Neural cell (in vitro differentiated cells): ENCODE data around the gene MED23. TPM values are rescaled to one million over a fixed set of nuclear protein-coding genes. Genes with fewer than 3 reads are reported as not detected.

ENCODE experiments used
- H2AFZ ChIP-seq: fragments of 200-600, 300-800 bp; sonication (generic), shearing (Covaris generic); 2 replicates; pipeline ENCODE4 v1.6.0; 2014; ENCODE audit warnings: low read depth, mild to moderate bottlenecking, antibody characterized with exemption, low read length, moderate library complexity
- H3F3A ChIP-seq: fragments of 200-600 bp; shearing (Covaris generic); 2 replicates; pipeline ENCODE4 v1.6.1; 2016; ENCODE audit warnings: mild to moderate bottlenecking, moderate library complexity, mixed read lengths, antibody characterized with exemption, low read length; ENCODE audit not compliant: insufficient read depth, poor library complexity, severe bottlenecking
- H3K27ac ChIP-seq: fragments of 200-600, 300-800 bp; sonication (generic), shearing (Covaris generic); 2 replicates; pipeline ENCODE4 v1.5.1; 2014; ENCODE audit warnings: mild to moderate bottlenecking, low read length, moderate library complexity
- H3K27me3 ChIP-seq: fragments of 300-800, 200-600 bp; sonication (generic), shearing (Covaris generic); 2 replicates; pipeline ENCODE4 v1.6.0; 2014; ENCODE audit warnings: mild to moderate bottlenecking, low read depth, low read length, moderate library complexity; ENCODE audit not compliant: insufficient read depth
- H3K36me3 ChIP-seq: fragments of 300-800, 200-600 bp; sonication (generic), shearing (Covaris generic); 2 replicates; pipeline ENCODE4 v1.5.1; 2014; ENCODE audit warnings: mild to moderate bottlenecking, antibody characterized with exemption, low read length, moderate library complexity; ENCODE audit not compliant: insufficient read depth
- H3K4me2 ChIP-seq: fragments of 300-800, 200-600 bp; sonication (generic), shearing (Covaris generic); 2 replicates; pipeline ENCODE4 v1.6.0; 2014; ENCODE audit warnings: mild to moderate bottlenecking, low read length
- H3K4me3 ChIP-seq: fragments of 300-800, 200-600 bp; sonication (generic), shearing (Covaris generic); 2 replicates; pipeline ENCODE4 v1.5.1; 2014; ENCODE audit warnings: mild to moderate bottlenecking, low read length, moderate library complexity
- H3K79me2 ChIP-seq: fragments of 200-600 bp; shearing (Covaris generic); replicated peaks from 2 replicates; pipeline ENCODE4 v1.6.0; 2014; ENCODE audit warnings: mild to moderate bottlenecking, low read length, moderate library complexity; ENCODE audit not compliant: insufficient read depth
- H3K9ac ChIP-seq: fragments of 300-800, 200-600 bp; sonication (generic), shearing (Covaris generic); 2 replicates; pipeline ENCODE4 v1.6.1; 2016; ENCODE audit warnings: mild to moderate bottlenecking, low read length, mixed read lengths
- H3K9me2 ChIP-seq: fragments of 200-600 bp; shearing (Covaris generic); 2 replicates; pipeline ENCODE4 v1.6.1; 2016; ENCODE audit warnings: mild to moderate bottlenecking, low read length, mixed read lengths; ENCODE audit not compliant: insufficient read depth
- H3K9me3 ChIP-seq: fragments of 200-600, 300-800 bp; sonication (generic), shearing (Covaris generic); 2 replicates; pipeline ENCODE4 v1.6.1; 2016; ENCODE audit warnings: mild to moderate bottlenecking, mixed run types, low read length, moderate library complexity, mixed read lengths
- H4K20me1 ChIP-seq: fragments of 200-600 bp; shearing (Covaris generic); 2 replicates; pipeline ENCODE4 v1.6.1; 2016; ENCODE audit warnings: mild to moderate bottlenecking, mixed run types; ENCODE audit not compliant: insufficient read depth
- EP300 ChIP-seq: fragments of 450-650 bp; conservative IDR thresholded peaks from 2 replicates; pipeline ENCODE4 v1.6.1; 2014; ENCODE audit warnings: antibody characterized with exemption, mild to moderate bottlenecking, moderate library complexity; ENCODE audit not compliant: poor library complexity, severe bottlenecking
- EZH2 ChIP-seq: fragments of 200-600, 300-800 bp; shearing (Covaris generic), sonication (generic); IDR thresholded peaks from 2 replicates; pipeline ENCODE4 v1.6.1; 2014; ENCODE audit warnings: antibody characterized with exemption, low read length, borderline replicate concordance, mild to moderate bottlenecking; ENCODE audit not compliant: insufficient read depth, poor library complexity, severe bottlenecking
- MXI1 ChIP-seq: fragments of 450-650 bp; conservative IDR thresholded peaks from 2 replicates; pipeline ENCODE4 v1.6.1; 2014; ENCODE audit warnings: antibody characterized with exemption, mild to moderate bottlenecking; ENCODE audit not compliant: poor library complexity, severe bottlenecking
- POLR2AphosphoS5 ChIP-seq: IDR thresholded peaks from 2 replicates; pipeline ENCODE4 v1.6.1; 2012
- RAD21 ChIP-seq: fragments of 450-650 bp; conservative IDR thresholded peaks from 2 replicates; pipeline ENCODE4 v1.6.1; 2014; ENCODE audit warnings: antibody characterized with exemption, mild to moderate bottlenecking, moderate library complexity
- SMC3 ChIP-seq: fragments of 450-650 bp; conservative IDR thresholded peaks from 2 replicates; pipeline ENCODE4 v1.6.1; 2014; ENCODE audit warnings: antibody characterized with exemption, mild to moderate bottlenecking, moderate library complexity; ENCODE audit not compliant: poor library complexity
- TAF1 ChIP-seq: IDR thresholded peaks from 2 replicates; pipeline ENCODE4 v1.6.1; 2012; ENCODE audit warnings: low read depth
- polyA plus RNA-seq: library from polyadenylated mRNA; depleted of rRNA; stranded (reverse); fragments of >200 nt; gene quantifications from 2 replicates; pipeline ENCODE4 v1.2.3, GENCODE V29; 2014
- TF ChIP-seq, protein P1 (sequence below): IDR thresholded peaks from 2 replicates; pipeline ENCODE4 v1.6.1; 2012; ENCODE audit warnings: borderline replicate concordance
- TF ChIP-seq, protein P2 (sequence below): fragments of 450-650 bp; IDR thresholded peaks from 2 replicates; pipeline ENCODE4 v1.5.1; 2014; ENCODE audit warnings: antibody characterized with exemption, mild to moderate bottlenecking, moderate library complexity; ENCODE audit not compliant: poor library complexity, severe bottlenecking

The MED23 gene
- polyA plus RNA-seq, 1 donor from 2014 or later = 104 TPM

DNA sequence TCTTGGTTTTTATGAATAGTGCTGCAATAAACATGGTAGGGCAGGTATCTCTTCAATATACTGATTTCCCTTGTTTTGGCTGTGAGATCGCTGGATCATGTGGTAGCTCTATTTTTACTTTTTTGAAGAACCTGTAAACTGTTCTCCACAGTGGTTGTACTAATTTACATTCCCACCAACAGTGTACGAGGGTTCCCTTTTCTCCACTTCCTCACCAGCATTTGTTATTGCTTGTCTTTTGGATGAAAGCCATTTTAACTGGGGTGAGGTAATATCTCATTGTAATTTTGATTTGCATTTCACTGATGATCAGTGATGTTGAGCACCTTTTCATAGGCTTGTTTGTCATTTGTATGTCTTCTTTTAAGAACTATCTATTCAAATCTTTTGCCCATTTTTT lies 63.0 kb downstream of the MED23 start:
- H3K27me3 ChIP-seq = no peaks in the 10 kb centered on the region
- no peak overlapping the region for H3K4me2 ChIP-seq
- H3K9me2 ChIP-seq = no peaks in the 10 kb centered on the region
- no peaks in the 10 kb centered on the region for H3K36me3 ChIP-seq
- no peak overlapping the region for H3K4me3 ChIP-seq
- H3F3A ChIP-seq = no peaks in the 10 kb centered on the region
- no peak overlapping the region for H2AFZ ChIP-seq
- H3K79me2 ChIP-seq = no peaks in the 10 kb centered on the region
- no peak overlapping the region for H3K9ac ChIP-seq
- H4K20me1 ChIP-seq = no peaks in the 10 kb centered on the region
- no peaks in the 10 kb centered on the region for H3K9me3 ChIP-seq
- H3K27ac ChIP-seq = no peak overlapping the region
- TF ChIP-seq EZH2 (no peak), POLR2AphosphoS5 (no peak), MXI1 (no peak), SMC3 (no peak), RAD21 (no peak), EP300 (no peak), TAF1 (no peak)
- TF ChIP-seq, protein P1, sequence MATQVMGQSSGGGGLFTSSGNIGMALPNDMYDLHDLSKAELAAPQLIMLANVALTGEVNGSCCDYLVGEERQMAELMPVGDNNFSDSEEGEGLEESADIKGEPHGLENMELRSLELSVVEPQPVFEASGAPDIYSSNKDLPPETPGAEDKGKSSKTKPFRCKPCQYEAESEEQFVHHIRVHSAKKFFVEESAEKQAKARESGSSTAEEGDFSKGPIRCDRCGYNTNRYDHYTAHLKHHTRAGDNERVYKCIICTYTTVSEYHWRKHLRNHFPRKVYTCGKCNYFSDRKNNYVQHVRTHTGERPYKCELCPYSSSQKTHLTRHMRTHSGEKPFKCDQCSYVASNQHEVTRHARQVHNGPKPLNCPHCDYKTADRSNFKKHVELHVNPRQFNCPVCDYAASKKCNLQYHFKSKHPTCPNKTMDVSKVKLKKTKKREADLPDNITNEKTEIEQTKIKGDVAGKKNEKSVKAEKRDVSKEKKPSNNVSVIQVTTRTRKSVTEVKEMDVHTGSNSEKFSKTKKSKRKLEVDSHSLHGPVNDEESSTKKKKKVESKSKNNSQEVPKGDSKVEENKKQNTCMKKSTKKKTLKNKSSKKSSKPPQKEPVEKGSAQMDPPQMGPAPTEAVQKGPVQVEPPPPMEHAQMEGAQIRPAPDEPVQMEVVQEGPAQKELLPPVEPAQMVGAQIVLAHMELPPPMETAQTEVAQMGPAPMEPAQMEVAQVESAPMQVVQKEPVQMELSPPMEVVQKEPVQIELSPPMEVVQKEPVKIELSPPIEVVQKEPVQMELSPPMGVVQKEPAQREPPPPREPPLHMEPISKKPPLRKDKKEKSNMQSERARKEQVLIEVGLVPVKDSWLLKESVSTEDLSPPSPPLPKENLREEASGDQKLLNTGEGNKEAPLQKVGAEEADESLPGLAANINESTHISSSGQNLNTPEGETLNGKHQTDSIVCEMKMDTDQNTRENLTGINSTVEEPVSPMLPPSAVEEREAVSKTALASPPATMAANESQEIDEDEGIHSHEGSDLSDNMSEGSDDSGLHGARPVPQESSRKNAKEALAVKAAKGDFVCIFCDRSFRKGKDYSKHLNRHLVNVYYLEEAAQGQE = no peak
- TF ChIP-seq, protein P2, sequence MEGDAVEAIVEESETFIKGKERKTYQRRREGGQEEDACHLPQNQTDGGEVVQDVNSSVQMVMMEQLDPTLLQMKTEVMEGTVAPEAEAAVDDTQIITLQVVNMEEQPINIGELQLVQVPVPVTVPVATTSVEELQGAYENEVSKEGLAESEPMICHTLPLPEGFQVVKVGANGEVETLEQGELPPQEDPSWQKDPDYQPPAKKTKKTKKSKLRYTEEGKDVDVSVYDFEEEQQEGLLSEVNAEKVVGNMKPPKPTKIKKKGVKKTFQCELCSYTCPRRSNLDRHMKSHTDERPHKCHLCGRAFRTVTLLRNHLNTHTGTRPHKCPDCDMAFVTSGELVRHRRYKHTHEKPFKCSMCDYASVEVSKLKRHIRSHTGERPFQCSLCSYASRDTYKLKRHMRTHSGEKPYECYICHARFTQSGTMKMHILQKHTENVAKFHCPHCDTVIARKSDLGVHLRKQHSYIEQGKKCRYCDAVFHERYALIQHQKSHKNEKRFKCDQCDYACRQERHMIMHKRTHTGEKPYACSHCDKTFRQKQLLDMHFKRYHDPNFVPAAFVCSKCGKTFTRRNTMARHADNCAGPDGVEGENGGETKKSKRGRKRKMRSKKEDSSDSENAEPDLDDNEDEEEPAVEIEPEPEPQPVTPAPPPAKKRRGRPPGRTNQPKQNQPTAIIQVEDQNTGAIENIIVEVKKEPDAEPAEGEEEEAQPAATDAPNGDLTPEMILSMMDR = no peak

DNA sequence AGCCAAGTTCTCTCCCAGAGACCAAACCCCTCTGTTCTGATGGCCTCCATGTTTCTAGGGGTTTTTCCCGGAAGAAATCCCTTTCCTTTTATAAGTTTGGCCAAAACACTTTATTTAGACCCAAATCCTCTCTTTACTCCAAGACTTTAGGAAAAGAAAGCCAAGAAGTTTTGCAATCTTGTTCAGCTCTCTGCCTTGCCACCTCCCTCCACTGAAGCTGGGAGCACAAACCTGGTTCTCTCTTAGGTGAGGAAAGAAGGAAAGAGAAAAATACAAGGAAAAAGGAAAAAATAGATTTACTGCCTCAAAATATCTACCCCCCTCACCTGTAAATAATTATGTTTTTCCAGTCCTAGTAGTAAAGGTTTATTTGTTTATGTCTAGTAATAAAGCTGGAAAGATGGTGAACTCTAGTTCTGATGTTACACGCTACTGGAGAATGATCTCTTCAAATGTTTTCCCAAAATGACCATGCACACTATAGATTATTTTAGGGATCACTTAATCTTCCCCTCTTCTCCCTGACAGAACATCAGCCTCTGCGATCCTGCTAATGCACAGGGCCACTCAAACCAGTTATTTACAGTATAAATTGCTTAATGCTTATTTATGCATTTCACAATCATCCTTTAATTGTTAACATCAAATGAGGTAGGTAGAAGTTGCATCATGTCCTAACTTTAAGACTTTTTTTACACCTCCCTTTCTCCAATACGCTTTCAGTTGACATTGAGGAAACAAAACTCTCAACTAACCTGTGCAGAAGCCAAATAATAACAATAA lies 65.9 kb downstream of the MED23 start:
- Histone ChIP-seq H3K4me2 (no peak overlapping the region), H4K20me1 (no peaks in the 10 kb centered on the region), H3K9ac (no peak overlapping the region), H3K27ac (no peak overlapping the region), H3K36me3 (no peaks in the 10 kb centered on the region), H3K79me2 (no peaks in the 10 kb centered on the region), H3K9me3 (no peaks in the 10 kb centered on the region), H3K27me3 (no peaks in the 10 kb centered on the region), H3K9me2 (no peaks in the 10 kb centered on the region), H3F3A (no peaks in the 10 kb centered on the region), H3K4me3 (no peak overlapping the region), H2AFZ (no peak overlapping the region)
- no peak for TF ChIP-seq EP300
- TF ChIP-seq POLR2AphosphoS5 = no peak
- no peak for TF ChIP-seq RAD21
- TF ChIP-seq, protein P2 = no peak
- TF ChIP-seq TAF1 = no peak
- no peak for TF ChIP-seq MXI1
- no peak for TF ChIP-seq EZH2
- TF ChIP-seq SMC3 = no peak
- TF ChIP-seq, protein P1 = no peak
